Measurements from ENCODE around the gene SEPHS1. TPM values are rescaled to one million over a fixed set of nuclear protein-coding genes. Genes with fewer than 3 reads are reported as not detected.

Gene SEPHS1
- polyA plus RNA-seq, 1 experiment, result 76.9 TPM

DNA sequence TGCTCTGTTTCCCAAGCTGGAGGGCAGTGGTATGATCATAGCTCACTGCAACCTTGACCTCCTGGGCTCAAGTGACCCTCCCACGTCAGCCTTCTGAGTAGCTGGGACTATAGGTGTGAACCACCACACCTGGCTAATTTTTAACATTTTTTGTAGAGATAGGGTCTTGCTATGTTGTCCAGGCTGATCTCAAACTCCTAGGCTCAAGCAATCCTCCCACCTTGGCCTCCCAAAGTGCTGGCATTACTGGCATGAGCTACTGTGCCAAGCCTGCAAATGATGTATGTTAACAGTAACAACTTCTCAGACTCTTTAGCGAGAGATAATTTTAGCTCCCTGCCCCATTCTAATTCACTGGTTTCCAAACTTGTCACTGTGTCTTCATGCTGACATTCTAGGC lies 27.7 kb upstream of the SEPHS1 start:
- ChIA-PET CTCF (interaction anchor here (0.8 to 4.2 kb wide), 2 partner anchors 65 to 169 kb away, joined by 8 to 29 read pairs; no protein-coding TSS in a partner anchor), POLR2A (no interaction called here)
- TF ChIP-seq, protein P1, sequence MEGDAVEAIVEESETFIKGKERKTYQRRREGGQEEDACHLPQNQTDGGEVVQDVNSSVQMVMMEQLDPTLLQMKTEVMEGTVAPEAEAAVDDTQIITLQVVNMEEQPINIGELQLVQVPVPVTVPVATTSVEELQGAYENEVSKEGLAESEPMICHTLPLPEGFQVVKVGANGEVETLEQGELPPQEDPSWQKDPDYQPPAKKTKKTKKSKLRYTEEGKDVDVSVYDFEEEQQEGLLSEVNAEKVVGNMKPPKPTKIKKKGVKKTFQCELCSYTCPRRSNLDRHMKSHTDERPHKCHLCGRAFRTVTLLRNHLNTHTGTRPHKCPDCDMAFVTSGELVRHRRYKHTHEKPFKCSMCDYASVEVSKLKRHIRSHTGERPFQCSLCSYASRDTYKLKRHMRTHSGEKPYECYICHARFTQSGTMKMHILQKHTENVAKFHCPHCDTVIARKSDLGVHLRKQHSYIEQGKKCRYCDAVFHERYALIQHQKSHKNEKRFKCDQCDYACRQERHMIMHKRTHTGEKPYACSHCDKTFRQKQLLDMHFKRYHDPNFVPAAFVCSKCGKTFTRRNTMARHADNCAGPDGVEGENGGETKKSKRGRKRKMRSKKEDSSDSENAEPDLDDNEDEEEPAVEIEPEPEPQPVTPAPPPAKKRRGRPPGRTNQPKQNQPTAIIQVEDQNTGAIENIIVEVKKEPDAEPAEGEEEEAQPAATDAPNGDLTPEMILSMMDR (IDR thresholded peaks at IDR 0.05; ENCODE audit: low read depth, low read length), result no peak
- Histone ChIP-seq H3K9me3 (ENCODE audit: control insufficient read depth, insufficient read depth, low read length) (no peaks in the 10 kb centered on the region), H3K4me3 (ENCODE audit: low read depth, low read length) (no peak overlapping the region), H3K27me3 (ENCODE audit: control insufficient read depth, insufficient read depth, low read length) (peaks cover 9% of the 10 kb centered on the region), H3K27ac (ENCODE audit: low read depth, low read length) (no peak overlapping the region)
- DNase-seq (ENCODE audit: low read depth, low spot score), result no peak

DNA sequence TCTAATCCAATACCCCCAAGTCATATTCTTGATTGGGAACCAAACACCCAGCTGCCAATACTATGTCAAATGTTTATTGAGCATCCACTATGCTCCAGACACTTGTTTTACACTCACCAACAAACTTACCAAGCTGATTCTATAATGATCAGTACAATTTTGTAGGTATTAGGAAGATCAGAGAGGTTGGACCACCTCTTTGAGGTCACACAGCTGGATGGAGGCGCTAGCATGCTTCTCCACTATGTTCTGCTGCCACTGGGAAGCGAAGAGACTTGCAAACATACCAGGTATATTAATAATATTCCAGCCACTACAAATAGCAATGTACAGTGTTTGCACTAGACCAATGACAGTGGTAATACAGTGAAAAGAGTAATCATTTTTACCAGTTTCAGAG lies 25.6 kb upstream of the SEPHS1 start:
- TF ChIP-seq, protein P1 (IDR thresholded peaks at IDR 0.05; ENCODE audit: low read depth, low read length), result no peak

DNA sequence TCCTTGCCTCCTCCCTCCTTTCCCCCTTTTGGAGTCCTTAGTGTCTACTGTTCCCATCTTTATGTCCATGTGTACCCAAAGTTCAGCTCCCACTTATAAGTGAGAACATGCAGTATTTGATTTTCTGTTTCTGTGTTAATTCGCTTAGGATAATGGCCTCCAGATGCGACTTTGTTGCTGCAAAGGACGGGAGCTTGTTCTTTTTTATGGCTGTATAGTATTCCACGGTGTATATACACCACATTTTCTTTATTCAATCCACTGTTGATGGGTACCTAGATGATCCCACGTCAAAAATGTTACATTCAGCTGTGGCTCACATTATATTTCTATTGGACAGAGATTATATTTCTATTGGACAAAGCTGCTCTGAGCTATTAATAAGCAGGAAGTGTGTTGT lies 24.4 kb upstream of the SEPHS1 start:
- POLR2A ChIA-PET, result interaction anchor here (0.5 to 0.6 kb wide), 2 partner anchors 70 to 155 kb away, joined by 3 read pairs; no protein-coding TSS in a partner anchor

More for the DNA sequence above, 25.6 kb upstream of the SEPHS1 start:
- DNase-seq (ENCODE audit: low read depth, low spot score), result no peak
- ChIA-PET POLR2A (no interaction called here), CTCF (interaction anchor here (1.0 to 4.0 kb wide), 3 partner anchors 67 to 163 kb away, joined by 3 to 63 read pairs (median 24); no protein-coding TSS in a partner anchor)
- H3K4me3 ChIP-seq (ENCODE audit: low read depth, low read length), result no peak overlapping the region
- no peaks in the 10 kb centered on the region for H3K9me3 ChIP-seq (ENCODE audit: control insufficient read depth, insufficient read depth, low read length)
- no peak overlapping the region for H3K27ac ChIP-seq (ENCODE audit: low read depth, low read length)
- H3K27me3 ChIP-seq (ENCODE audit: control insufficient read depth, insufficient read depth, low read length), result peaks cover 6% of the 10 kb centered on the region

DNA sequence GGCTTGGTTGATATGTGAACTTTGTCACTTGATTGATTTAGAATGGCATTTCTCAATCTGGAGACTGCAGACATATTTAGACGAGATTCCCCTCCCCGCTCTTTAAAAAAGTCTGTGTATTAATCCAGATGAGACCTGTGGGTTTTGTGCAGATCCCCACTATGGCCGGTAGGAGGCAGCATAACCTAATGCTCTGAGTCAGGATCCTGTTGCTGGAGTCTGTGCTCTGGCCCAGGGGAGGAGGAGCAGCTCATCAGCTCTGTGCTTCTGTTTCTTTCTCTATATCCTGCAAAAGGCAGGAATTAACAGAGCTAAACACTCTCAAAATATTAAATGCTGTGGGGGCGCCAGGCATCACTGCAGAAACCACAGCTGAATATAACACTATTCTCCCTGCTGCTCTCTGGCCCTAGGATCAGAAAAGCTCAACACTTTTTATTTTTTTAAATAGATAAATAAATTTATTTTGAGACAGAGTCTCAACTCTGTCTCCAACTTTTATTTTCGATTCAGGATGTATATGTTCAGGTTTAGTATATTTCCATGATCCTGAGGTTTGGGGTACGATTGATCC lies 23.9 kb upstream of the SEPHS1 start:
- H3K4me3 ChIP-seq (ENCODE audit: low read depth, low read length), result no peak overlapping the region
- no peak overlapping the region for H3K27ac ChIP-seq (ENCODE audit: low read depth, low read length)
- POLR2A ChIA-PET, result interaction anchor here (0.5 to 0.6 kb wide), 2 partner anchors 69 to 156 kb away, joined by 3 read pairs; no protein-coding TSS in a partner anchor
- peaks cover 6% of the 10 kb centered on the region for H3K27me3 ChIP-seq (ENCODE audit: control insufficient read depth, insufficient read depth, low read length)
- H3K9me3 ChIP-seq (ENCODE audit: control insufficient read depth, insufficient read depth, low read length), result no peaks in the 10 kb centered on the region
- peak; percentile 56 for DNase-seq (ENCODE audit: low read depth, low spot score)
- TF ChIP-seq, protein P1 (IDR thresholded peaks at IDR 0.05; ENCODE audit: low read depth, low read length), result peak; percentile 97
- CTCF ChIA-PET, result interaction anchor here (0.5 to 4.0 kb wide), 38 partner anchors 9 to 1819 kb away, joined by 3 to 63 read pairs (median 4); partner anchors contain the start of gene PRPF18

More for the DNA sequence above, 24.4 kb upstream of the SEPHS1 start:
- Histone ChIP-seq H3K27ac (ENCODE audit: low read depth, low read length) (no peak overlapping the region), H3K27me3 (ENCODE audit: control insufficient read depth, insufficient read depth, low read length) (peaks cover 6% of the 10 kb centered on the region), H3K4me3 (ENCODE audit: low read depth, low read length) (no peak overlapping the region), H3K9me3 (ENCODE audit: control insufficient read depth, insufficient read depth, low read length) (no peaks in the 10 kb centered on the region)
- CTCF ChIA-PET, result interaction anchor here (0.5 to 4.0 kb wide), 38 partner anchors 9 to 1818 kb away, joined by 3 to 63 read pairs (median 4); partner anchors contain the start of gene PRPF18
- TF ChIP-seq, protein P1 (IDR thresholded peaks at IDR 0.05; ENCODE audit: low read depth, low read length), result no peak
- DNase-seq (ENCODE audit: low read depth, low spot score), result no peak

DNA sequence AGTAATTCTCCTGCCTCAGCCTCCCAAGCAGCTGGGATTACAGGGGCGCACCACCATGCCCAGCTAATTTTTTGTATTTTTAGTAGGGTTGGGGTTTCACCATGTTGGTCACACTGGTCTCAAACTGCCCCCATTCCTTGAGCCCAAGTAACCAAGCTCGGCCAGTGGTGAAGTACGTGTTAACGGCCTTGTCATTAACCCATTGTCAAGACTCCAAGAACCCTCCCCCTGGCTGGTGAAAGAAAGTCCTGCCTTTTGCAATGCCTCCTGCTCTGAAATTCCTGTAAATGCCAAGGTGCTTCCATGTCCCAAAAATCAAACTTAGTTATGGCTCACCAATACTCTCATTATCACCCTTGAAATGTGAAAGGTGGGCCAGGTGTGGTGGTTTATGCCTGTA lies 18.8 kb upstream of the SEPHS1 start:
- no peak for DNase-seq (ENCODE audit: low read depth, low spot score)
- H3K27me3 ChIP-seq (ENCODE audit: control insufficient read depth, insufficient read depth, low read length), result peaks cover 3% of the 10 kb centered on the region
- H3K9me3 ChIP-seq (ENCODE audit: control insufficient read depth, insufficient read depth, low read length), result no peaks in the 10 kb centered on the region; the same call in 1 of the 2 replicates
- no peak overlapping the region for H3K27ac ChIP-seq (ENCODE audit: low read depth, low read length)
- CTCF ChIA-PET, result interaction anchor here (1.4 kb wide), 1 partner anchor 74 kb away, joined by 4 read pairs; no protein-coding TSS in a partner anchor
- POLR2A ChIA-PET, result no interaction called here
- TF ChIP-seq, protein P1 (IDR thresholded peaks at IDR 0.05; ENCODE audit: low read depth, low read length), result no peak
- no peak overlapping the region for H3K4me3 ChIP-seq (ENCODE audit: low read depth, low read length)

Measured in AG04450 (cell line).